Esophagus (tissue), 2 donors: ENCODE results near the gene YIPF4. TPM values are rescaled to one million over a fixed set of nuclear protein-coding genes. Genes with fewer than 3 reads are reported as not detected.
A peak's percentile ranks its signal among the peaks of the same experiment; 100 is the strongest.
"Not testable (repeated sequence)": the region's sequence is repeated elsewhere in the genome, so short reads cannot be mapped to it uniquely, and the experiment has no call there.

Source experiments
- H3K27ac ChIP-seq, 2 donors: one replicate each; pipeline ENCODE4 v1.5.1; 2013; ENCODE audit warnings: low read depth in 2 of 2, mild to moderate bottlenecking in 2 of 2, inconsistent platforms in 1 of 2, low read length in 1 of 2, moderate library complexity in 1 of 2
- H3K27me3 ChIP-seq, 2 donors: one replicate each; pipeline ENCODE4 v1.6.1; 2013; ENCODE audit warnings: low read length in 2 of 2, control low read depth in 1 of 2, mild to moderate bottlenecking in 1 of 2; ENCODE audit not compliant: insufficient read depth in 2 of 2, control insufficient read depth in 1 of 2
- H3K36me3 ChIP-seq, 2 donors: one replicate each; pipeline ENCODE4 v1.6.1; 2013; ENCODE audit warnings: low read length in 1 of 2; ENCODE audit not compliant: control insufficient read depth in 2 of 2, insufficient read depth in 2 of 2
- H3K4me1 ChIP-seq, 2 donors: one replicate each; pipeline ENCODE4 v1.6.1; 2013; ENCODE audit warnings: low read length in 1 of 2; ENCODE audit not compliant: control insufficient read depth in 2 of 2, insufficient read depth in 2 of 2
- H3K4me3 ChIP-seq, 2 donors: one replicate each; pipeline ENCODE4 v1.5.1; 2013; ENCODE audit warnings: low read length in 2 of 2, mild to moderate bottlenecking in 2 of 2, low read depth in 1 of 2, moderate library complexity in 1 of 2
- H3K9me3 ChIP-seq, 2 donors: one replicate each; pipeline ENCODE4 v1.6.1; 2013; ENCODE audit warnings: mild to moderate bottlenecking in 2 of 2, low read depth in 1 of 2, low read length in 1 of 2, moderate library complexity in 1 of 2; ENCODE audit not compliant: control insufficient read depth in 2 of 2, insufficient read depth in 1 of 2
- WGBS, 2 donors: extraction: QIAGEN DNeasy Blood & Tissue Kit; methylation state at CpG; one replicate each; pipeline ENCODE4 v1.1.7; 2013; 5-methylcytosine and 5-hydroxymethylcytosine counted together
- polyA plus RNA-seq, 2 donors: library from polyadenylated mRNA; stranded (reverse); fragments of 200-250 nt; gene quantifications; one replicate each; pipeline ENCODE4 v1.2.3, GENCODE V29; 2013
- donor health status: healthy with polysubstance abuse.
- donor health status: Bipolar disorder and iron deficiency.

The YIPF4 gene
- polyA plus RNA-seq, 2 donors, result 16.0 to 24.4 TPM

DNA sequence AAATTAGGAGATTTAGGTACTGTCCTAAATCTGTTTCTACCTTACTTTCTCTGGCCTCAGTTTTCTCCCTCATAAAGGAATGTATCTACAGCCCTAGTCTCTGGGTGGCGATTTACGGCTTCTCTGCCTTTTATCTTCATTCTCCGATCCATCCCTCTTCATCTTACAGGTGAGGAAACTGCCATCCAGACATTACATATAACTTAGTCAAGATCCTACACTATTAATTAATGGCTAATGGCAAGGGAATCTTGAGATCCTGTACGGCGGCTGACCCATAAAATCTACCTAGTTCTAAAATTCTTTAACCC, 386 bp upstream of the YIPF4 start:
- peak overlapping the region; percentile 77 to 91 for H3K27ac ChIP-seq
- 56 to 61% methylated on average over 5 of the region's 5 CpGs for WGBS, 2 donors
- H3K4me3 ChIP-seq, result peak overlapping the region; percentile 96 to 100
- no peaks in the 10 kb centered on the region for H3K9me3 ChIP-seq
- no peaks in the 10 kb centered on the region for H3K36me3 ChIP-seq
- no peaks in the 10 kb centered on the region for H3K4me1 ChIP-seq
- H3K27me3 ChIP-seq, result no peaks in the 10 kb centered on the region

DNA sequence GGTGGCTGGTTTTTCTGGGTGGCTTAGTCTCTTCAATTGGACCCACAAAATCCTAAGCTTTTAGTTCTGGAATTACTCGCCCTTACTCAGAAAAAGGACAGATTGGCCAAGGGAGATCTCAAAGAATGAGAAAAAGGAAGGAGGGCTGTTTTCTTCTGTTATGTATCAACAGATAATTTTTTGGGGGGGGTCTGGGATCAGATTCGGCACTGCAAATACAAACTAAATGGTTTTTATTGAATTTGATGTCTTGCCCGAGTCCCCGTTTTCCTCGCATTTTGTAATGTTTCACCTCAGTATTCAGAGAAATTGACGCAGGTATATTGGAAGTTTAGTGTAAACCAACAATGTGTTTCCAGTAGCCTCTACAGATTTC, 762 bp downstream of the YIPF4 start:
- H3K4me3 ChIP-seq, result peak overlapping the region; percentile 96 to 100
- peak overlapping the region; percentile 70 to 91 for H3K27ac ChIP-seq
- H3K36me3 ChIP-seq, result no peaks in the 10 kb centered on the region
- H3K9me3 ChIP-seq, result no peaks in the 10 kb centered on the region
- WGBS, 2 donors, result 4 to 9% methylated on average over 6 of the region's 6 CpGs
- no peaks in the 10 kb centered on the region for H3K4me1 ChIP-seq
- H3K27me3 ChIP-seq, result no peaks in the 10 kb centered on the region

DNA sequence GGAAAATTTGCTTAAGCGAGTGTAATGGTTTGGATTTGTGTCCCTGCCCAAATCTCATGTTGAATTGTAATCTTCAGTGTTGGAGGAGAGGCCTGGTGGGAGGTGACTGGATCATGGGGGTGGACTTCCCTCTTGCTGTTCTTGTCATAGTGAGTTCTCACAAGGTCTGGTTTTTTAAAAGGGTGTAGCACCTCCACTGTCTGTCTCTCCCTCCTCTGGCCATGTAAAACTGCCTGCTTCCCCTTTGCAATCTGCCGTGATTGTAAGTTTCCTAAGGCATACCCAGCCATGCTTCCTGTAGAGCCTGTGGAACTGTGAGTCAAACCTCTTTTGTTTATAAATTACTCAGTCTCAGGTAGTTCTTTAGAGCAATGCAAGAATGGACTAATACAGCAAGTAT, 6.6 kb downstream of the YIPF4 start:
- peak overlapping the region; percentile 36 to 68 for H3K27ac ChIP-seq
- no peaks in the 10 kb centered on the region for H3K4me1 ChIP-seq
- H3K36me3 ChIP-seq, result no peaks in the 10 kb centered on the region
- 66 to 75% methylated on average over 2 of the region's 2 CpGs for WGBS, 2 donors
- H3K27me3 ChIP-seq, result no peaks in the 10 kb centered on the region
- no peaks in the 10 kb centered on the region for H3K9me3 ChIP-seq
- no peak overlapping the region for H3K4me3 ChIP-seq

DNA sequence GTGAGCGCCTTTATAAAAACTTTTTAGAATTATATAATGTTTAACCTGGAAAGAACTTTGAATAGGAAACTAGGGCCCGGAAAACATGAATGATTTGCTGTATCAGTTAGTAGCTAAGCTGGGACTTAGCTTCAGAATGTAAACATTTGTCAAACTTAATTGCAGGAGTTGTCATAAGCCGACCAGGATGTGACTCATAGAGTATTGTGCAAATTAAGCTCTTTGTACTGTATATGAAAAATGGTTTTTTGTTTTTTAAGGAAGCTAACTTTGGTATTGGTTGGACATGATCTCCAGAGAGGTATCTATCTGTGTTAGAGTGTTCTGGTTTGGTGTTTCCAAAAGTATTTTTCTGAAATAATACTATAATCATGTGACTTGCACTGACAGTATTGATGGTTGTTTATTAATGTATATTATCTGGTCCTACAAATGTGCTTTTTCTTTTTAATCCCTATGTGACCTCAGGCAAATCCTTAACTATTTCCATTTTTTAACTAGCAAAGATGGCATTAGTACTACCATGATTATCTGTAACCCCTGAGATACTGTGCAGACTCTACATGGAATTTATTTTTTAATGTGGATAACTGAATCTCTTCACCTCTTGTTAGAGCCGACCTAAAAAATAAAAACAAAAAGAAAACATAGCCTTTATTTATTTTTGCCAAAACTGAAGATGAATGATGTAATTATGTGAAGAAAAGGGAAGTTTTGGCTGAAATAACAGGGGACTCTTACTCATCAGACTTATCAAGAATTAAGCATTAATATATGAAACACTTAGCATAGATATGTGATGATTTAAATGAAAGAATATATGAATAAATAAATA, 11.7 kb downstream of the YIPF4 start:
- Histone ChIP-seq H3K27ac (no peak overlapping the region), H3K9me3 (no peaks in the 10 kb centered on the region), H3K27me3 (no peaks in the 10 kb centered on the region), H3K36me3 (no peaks in the 10 kb centered on the region), H3K4me1 (no peaks in the 10 kb centered on the region), H3K4me3 (no peak overlapping the region)
- 42 to 44% methylated on average over 4 of the region's 4 CpGs for WGBS, 2 donors

DNA sequence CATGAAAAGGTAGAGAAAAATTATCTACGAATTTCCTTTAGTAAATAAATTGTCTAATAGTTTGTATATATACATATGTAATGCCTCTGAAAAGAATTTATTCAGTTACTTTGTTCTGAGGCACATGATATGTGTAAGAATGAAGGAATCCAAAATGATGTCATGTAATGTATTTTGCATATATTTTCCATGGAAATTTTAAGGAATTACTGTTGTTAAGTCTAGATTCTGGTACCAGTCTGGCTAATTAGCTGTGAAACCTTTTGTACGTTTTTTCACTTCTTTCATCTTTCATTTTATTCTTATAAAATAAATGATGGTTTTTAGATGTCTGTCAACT, 12.3 kb downstream of the YIPF4 start:
- Histone ChIP-seq H3K27me3 (no peaks in the 10 kb centered on the region), H3K36me3 (no peaks in the 10 kb centered on the region), H3K27ac (no peak overlapping the region), H3K9me3 (no peaks in the 10 kb centered on the region), H3K4me1 (no peaks in the 10 kb centered on the region), H3K4me3 (no peak overlapping the region)
- WGBS, 2 donors, result 76 to 80% methylated on average over 2 of the region's 2 CpGs

DNA sequence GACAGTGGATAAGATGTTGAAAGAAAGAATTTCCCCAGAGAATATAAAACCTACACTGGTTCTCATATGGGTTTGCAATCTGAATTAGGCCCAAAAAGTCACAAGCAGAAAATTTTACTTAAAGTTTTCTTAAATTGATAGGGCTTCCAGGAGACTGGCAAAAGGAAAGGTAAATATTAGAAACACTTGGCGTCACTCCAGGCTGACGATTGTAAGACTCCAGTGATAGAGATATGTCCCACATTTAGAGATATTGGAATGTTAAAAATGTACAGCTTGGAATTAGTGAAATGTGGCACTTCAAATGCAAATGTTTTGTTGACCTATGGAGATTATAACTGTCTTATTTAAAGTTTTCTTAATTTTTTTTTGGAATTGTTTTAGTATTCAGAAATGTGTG, 14.0 kb downstream of the YIPF4 start:
- Histone ChIP-seq H3K4me1 (no peaks in the 10 kb centered on the region), H3K27ac (no peak overlapping the region), H3K4me3 (no peak overlapping the region), H3K9me3 (no peaks in the 10 kb centered on the region), H3K27me3 (no peaks in the 10 kb centered on the region), H3K36me3 (no peaks in the 10 kb centered on the region)
- 46 to 64% methylated on average over 2 of the region's 2 CpGs for WGBS, 2 donors

DNA sequence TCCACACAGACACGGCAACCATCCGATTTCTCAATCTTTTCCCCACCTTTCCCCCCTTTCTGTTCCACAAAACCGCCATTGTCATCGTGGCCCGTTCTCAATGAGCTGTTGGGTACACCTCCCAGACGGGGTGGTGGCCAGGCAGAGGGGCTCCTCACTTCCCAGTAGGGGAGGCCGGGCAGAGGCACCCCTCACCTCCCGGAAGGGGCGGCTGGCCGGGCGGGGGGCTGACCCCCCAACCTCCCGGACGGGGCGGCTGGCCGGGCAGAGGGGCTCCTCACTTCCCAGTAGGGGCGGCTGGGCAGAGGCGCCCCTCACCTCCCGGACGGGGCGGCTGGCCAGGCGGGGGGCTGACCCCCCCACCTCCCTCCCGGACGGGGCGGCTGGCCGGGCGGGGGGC, 15.8 kb downstream of the YIPF4 start:
- not testable (repeated sequence) for H3K36me3 ChIP-seq, H3K27ac ChIP-seq, H3K4me1 ChIP-seq, H3K4me3 ChIP-seq, H3K9me3 ChIP-seq, H3K27me3 ChIP-seq
- 97 to 98% methylated on average over 12 to 17 of the region's 26 CpGs for WGBS, 2 donors

DNA sequence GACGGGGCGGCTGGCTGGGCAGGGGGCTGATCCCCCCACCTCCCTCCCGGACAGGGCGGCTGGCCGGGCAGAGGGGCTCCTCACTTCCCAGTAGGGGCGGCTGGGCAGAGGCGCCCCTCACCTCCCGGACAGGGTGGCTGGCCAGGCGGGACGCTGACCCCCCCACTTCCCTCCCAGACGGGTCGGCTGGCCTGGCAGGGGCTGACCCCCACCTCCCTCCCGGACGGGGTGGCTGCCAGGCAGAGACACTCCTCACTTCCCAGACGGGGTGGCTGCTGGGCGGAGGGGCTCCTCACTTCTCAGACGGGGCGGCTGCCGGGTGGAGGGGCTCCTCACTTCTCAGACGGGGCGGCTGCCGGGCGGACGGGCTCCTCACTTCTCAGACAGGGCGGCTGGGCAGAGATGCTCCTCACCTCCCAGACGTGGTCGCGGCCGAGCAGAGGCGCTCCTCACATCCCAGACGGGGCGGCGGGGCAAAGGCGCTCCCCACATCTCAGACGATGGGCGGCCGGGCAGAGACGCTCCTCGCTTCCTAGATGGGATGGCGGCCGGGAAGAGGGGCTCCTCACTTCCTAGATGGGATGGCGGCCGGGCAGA, 16.4 kb downstream of the YIPF4 start:
- WGBS, 2 donors, result 97 to 99% methylated on average over 22 to 43 of the region's 43 CpGs
- H3K27ac ChIP-seq, H3K27me3 ChIP-seq, H3K36me3 ChIP-seq, H3K9me3 ChIP-seq, H3K4me3 ChIP-seq, H3K4me1 ChIP-seq: not testable (repeated sequence)

DNA sequence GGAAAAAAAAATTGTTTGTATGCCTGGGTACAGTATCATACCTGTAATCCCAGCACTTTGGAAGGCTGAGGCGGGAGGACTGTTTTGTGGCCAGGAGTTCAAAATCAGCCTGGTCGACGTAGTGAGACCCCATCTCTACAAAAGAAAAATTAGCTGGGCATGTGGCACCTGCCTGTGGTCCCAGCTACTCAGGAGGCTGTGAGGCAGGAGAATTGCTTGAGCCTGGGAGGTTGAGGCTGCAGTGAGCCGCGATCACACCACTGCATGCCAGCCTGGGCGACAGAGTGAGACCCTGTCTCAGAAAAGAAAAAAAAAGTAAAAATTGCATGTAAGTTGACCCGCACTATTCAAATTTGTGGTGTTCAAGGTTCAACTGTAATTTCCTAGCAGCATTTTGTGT, 32.9 kb downstream of the YIPF4 start:
- WGBS, 2 donors, result 96 to 98% methylated on average over 7 of the region's 7 CpGs
- H3K4me1 ChIP-seq, result no peaks in the 10 kb centered on the region
- H3K9me3 ChIP-seq, result no peaks in the 10 kb centered on the region
- H3K27me3 ChIP-seq, result no peaks in the 10 kb centered on the region
- no peak overlapping the region for H3K4me3 ChIP-seq
- no peak overlapping the region for H3K27ac ChIP-seq
- no peaks in the 10 kb centered on the region for H3K36me3 ChIP-seq

DNA sequence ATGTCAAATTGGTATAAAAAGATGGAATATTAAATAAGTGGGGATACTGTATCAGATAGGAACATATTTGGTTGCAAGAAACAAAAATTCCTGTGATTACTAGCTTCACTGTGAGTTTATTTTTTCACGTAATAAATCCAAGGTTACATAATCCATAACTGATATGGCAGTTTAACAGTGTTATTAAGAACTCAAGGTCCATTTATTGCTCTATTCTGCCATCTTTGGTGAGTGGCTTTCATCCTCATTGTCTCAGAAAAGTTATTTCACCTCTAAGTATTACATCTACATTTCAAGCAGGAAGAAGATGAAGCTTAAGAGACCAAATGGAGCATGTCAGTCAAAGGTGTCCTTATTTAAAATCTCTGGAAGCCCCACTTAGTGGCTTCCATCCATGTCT, 37.2 kb downstream of the YIPF4 start:
- Histone ChIP-seq H3K4me3 (no peak overlapping the region), H3K27ac (no peak overlapping the region), H3K36me3 (no peaks in the 10 kb centered on the region), H3K27me3 (no peaks in the 10 kb centered on the region), H3K4me1 (no peaks in the 10 kb centered on the region), H3K9me3 (no peaks in the 10 kb centered on the region)
- 82 to 96% methylated on average over 1 of the region's 1 CpG for WGBS, 2 donors
